Head of caudate nucleus (tissue), 42 donors: ENCODE data around the gene COPS8.

ENCODE experiments used
- DNase-seq, 42 donors: peaks; one replicate each; pipeline versions ENCODE4 v3.0.0 to v3.0.0-alpha.2; 2020 to 2021; ENCODE audit warnings: mixed read lengths in 7 of 42
- intact Hi-C: fragments of 100-400 bp; cut with DNase I; formaldehyde crosslinking; loops from one replicate; pipeline ENCODE4 v1.15.0; 2022

COPS8 gene

DNA sequence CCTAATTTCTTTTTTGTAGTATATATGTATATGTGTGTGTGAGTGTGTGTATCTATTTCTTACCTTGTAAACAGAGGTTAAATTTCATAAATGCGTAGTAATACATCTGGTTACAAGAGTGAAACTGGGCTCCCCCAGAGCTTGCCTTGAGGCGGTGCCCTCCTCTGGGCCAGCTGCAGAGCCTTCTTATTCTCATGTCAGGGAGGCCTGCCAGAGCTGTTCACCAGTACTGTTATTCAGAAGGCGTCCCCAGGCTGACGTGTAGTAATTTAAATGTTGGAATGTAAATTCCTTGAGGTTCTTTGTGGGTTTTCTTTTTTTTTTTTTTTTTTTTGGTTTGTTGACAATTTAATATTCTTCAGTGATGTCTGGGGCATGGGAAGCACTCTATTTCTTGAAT, 11.2 kb downstream of the COPS8 start:
- intact Hi-C loops = no loop called here
- no peak for DNase-seq

DNA sequence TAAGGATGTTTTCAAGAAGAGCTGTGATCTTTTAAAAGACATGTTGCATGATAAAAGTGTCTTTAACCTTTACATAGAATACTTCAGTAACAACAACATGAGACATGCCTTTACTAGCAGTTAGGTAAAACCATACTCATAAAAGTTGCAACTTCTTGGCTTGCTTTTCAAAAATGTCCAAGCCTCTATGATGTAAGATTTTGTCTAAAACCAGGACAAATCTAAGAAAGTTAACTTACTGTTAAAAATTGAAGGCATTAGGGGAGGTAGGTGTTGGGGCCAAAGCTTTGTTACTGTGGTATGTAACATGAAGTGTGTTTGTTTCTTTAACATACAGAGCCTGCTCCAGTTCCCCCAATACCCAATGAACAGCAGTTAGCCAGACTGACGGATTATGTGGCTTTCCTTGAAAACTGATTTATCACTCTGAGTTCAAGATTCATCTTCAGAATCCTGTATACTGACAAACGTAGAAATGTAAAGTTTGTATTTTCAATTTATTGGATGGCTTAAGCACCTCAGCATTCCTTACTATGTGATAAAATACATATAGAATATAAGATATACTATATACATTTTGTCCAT, 11.7 kb downstream of the COPS8 start:
- DNase-seq = no peak
- intact Hi-C loops = no loop called here

DNA sequence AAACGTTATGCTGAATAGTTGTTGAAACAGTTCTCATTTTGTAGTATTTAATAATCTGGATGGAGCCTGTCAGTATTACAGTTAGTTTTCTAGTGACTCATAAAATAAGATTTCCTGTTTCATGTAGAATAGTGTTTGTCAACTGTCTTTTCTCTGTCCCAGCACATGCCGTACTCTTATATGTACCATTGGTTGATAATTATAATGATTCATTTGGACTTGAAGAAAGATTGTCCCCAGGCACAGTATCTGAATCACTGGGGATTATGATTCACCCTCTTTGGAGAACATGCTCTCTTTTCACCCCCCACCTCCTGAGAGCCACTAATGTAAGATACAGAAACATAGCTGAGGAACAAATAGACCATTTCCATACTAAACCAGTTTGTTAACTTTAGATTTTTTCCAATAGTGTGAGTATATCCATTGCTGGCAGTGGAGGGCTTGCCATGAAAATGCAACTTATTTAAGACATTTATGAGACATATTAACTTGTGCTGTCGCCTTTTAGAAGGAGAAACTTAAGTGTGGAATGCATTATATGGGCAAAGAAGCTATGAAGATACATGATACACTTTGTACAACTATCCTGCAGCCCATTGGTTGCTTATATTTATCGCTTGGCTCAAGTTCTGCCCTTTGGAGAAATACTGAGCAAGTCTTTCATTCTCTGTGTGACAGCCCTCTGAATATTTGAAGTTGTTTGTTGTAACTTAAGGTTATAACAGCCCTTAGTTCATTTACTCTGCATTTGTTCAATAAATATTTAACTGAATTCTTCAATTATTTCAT, 12.4 kb downstream of the COPS8 start:
- intact Hi-C loops = no loop called here
- DNase-seq = no peak

DNA sequence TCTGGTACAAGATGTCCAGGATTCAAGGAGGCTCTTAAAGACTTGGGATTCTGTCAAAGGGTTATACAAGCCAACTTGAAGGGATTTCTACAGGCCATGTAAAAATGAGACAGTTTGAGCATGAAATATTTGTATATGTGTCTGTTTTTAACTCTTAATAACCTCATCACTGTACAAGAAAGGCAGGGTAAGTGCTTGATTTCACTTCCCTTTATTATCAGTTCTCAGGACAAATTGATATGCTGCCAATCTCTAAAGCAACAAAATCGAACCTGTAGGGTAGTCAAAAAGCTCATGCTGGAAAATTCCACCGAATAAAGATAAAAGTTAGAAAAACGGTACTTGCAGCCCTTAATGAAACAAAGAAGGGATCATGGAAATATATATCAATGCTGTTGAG, 14.1 kb downstream of the COPS8 start:
- no peak for DNase-seq
- intact Hi-C loops = no loop called here

DNA sequence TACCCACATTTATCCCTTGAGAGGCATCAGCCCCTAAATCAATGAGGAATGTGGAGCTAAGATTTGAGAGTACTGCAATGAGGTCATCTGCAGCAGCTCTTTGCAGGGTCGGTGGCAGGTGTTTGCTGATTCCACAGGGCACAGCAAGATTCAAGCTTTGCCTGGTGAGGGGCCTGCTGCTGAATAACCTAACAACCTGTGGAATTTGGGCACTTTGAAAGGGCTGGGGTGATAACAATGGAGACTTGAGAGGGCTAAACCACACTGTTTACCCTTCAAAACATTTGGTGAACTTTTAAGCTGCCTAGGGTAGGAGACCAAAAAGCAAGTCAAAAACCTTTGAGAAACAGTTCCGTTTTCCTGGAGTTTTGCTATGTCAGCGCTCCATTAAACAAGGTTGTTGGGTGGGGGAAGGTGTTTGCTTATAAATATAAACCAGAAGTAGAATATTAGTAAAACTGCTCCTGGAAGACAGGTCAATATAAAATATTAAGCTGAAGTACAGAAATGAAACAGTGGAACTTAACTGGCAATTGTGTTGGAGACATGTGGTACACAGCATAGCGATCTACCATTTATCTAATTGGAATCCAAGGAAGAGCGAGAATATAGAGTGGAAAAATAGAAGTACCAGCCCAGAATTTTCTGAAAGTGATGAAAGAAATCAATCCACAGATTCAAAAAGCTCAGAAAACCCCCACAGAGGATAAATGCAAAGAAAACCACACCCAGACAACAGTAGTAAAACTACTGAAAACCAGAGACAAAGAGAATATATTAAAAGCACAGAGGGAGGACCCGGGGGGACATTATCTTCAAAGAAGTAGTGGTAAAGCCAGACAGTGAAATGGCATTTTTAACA, 15.7 kb downstream of the COPS8 start:
- intact Hi-C loops = no loop called here
- no peak for DNase-seq

DNA sequence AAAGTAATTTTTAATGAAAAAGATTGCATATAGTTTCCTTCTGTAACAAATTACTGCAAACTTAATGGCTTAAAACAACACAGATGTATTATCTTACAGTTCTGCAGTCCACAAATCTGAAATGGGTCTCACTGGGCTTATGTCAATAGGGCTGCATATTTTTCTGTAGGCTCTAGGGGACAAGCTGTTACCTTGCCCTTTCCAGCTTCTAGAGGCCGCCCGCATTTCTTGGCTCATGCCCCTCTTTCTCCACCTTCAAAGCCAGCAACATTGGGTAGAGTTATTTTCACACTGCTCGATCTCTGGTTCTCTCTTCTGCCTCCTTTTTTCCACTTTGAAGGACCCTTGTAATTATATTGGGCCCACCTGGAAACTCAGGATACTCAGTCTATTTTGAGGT, 16.7 kb downstream of the COPS8 start:
- no peak for DNase-seq
- intact Hi-C loops = no loop called here

DNA sequence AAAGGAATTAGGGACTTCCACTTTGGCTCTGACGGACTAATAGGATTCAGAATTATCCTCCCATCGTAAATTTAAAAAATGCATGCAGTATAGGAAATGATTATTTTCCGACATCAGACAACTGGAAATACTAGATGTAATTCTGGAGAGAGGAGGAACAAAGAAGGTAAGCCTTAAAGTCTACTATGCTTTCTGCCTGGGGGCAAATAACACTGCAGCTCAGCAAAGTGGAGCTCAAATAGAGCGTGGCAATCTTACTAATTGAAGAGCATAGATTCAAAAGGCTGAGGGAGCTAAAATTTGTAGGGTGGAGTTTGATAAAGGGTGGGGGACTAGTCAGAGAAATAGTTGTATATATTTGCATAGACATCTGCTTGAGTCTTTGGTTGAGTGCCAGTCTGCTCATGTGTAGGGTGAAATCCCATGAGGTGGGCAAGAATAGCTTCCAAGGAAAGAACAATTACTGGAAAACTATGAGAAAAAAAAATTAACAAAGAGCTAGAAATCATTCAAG, 23.8 kb downstream of the COPS8 start:
- intact Hi-C loops = no loop called here
- DNase-seq = no peak

- no peak for DNase-seq
- intact Hi-C loops = no loop called here
These were observed 27.5 kb downstream of the COPS8 start for GRCh38 chr2:237113026-237113795.

DNA sequence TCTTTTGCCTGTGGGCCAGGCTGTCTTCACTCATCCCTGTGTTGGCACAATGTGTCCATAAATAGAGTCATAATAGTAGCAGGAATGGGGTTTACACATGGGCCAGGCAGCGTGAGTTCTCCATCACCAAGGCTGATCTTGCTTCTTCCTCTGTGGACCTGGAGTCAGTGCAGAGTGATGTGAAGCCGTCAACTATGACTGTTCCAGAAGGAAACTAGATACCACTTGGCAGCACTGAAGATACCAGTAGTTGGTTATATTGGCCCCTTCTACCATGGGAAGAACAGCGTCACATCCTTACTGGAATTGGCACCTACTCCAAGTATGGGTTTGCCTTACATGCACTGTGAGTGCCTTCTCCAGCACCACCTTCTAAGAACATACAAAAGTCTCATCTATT, 30.2 kb downstream of the COPS8 start:
- no peak for DNase-seq
- intact Hi-C loops = no loop called here

DNA sequence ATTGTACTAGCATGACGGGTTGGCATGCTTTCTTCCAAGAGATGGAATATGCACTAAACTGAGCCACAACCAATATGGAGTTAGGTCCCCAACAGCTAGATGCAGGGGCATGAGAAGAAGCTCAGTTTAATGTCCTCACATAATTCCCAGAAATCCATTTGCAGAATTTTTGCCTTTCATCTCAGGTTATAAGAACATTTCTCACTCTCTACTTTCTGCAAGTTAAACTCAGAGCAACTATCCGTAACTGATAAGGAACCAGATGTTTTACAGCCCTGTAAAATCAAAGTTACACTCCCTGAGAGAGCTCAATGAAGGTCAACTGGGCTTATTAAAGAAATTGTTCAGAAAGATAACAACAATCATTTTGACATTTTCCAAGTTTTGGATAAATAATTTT, 30.7 kb downstream of the COPS8 start:
- no peak for DNase-seq
- intact Hi-C loops = no loop called here

GRCh38 chr2:237118025-237118424, 32.3 kb downstream of the COPS8 start:
- no peak for DNase-seq
- intact Hi-C loops = no loop called here

DNA sequence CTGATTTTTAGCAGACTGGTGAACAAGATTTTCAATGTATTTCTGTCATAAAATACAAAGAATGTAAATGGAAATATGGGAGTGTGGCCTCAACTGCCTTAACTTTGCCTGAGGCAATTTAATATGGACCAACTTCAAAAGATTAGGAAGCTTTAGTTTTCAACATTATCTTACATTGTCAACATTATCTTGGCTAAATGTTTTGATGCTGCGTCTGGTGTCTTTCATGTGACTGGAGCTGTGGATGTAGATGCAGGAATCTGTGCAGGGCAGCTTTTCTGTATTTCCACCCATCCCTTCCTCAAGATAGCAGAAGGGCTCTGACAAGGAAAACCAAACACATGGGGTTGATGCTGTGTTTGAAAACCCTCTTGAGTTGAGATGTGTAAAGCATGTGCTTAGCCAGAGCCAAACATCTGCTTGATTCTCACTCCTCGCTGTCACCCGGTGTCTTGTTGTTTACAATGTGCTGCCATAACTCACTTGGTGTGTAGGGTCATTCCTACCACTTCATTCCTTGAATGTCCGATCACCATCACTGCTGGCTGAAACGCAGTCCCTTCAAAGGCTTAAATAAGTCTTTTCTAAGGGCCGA, 33.0 kb downstream of the COPS8 start:
- intact Hi-C loops = no loop called here
- DNase-seq = no peak

DNA sequence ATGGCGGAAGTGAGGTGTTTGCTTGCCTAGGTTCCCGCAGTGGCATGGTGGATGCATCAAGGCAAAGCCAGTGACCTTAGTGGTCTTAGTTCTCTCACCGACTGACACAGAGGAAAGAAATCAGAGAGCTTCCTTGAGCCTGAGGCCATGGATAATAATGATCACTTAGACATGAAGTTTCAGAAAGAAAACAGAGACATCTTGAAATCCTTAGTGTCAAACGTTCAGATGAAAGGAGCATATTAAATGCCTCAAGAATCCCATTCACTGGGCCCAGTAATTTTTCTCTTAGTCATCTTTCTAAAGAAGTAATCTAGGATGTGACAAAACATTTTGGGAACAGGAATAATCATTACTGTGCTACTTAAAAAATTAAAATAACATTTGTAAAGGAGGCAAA, 35.2 kb downstream of the COPS8 start:
- intact Hi-C loops = no loop called here
- no peak for DNase-seq

- intact Hi-C loops = no loop called here
- DNase-seq = no peak
These were observed 35.6 kb downstream of the COPS8 start for GRCh38 chr2:237121321-237121720.

GRCh38 chr2:237122214-237122666, 36.6 kb downstream of the COPS8 start:
- intact Hi-C loops = no loop called here
- peak; percentile 10 to 67 (median 45) for DNase-seq

DNA sequence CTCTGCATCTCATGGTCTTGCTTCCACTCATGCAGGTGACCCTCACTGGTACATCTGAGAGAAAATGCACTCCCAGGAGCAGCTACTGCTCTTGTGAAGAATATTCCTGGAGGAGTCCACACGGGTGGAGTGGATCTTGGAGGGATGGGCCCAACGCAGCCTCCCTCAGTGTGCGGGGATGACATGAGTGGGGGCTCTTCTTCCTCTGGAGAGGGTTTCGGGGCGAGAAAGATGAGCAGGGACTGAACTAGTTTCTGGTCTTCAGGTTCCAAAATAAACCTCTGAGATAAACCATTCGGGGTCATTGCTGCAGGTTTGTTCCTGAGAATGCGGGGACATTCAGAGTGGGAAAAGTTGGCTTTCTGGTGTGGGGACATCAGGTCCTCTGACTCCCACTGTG, 39.1 kb downstream of the COPS8 start:
- intact Hi-C loops = no loop called here
- no peak for DNase-seq

DNA sequence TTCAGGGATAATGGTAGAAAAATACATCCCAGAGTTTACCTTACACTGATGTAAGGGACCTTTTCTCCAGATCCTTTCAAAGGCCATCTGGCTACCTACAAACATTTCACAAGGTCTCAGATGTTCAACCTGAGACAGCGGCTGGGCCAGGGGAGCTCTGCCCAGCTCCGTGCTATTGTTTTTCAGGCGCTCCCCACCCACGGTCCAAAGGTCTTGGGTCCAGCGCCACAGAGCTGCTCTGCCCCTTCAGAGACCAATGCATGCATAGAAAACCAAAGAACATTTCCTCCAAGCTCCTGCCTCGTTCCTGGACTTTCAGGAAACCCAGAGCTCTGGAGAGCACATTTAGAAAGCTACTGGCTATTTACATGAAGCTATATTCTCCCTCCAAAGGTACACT, 40.3 kb downstream of the COPS8 start:
- no peak for DNase-seq
- intact Hi-C loops = no loop called here

- intact Hi-C loops = no loop called here
- no peak for DNase-seq
These were observed 41.0 kb downstream of the COPS8 start for GRCh38 chr2:237126519-237127174.
